ENCODE data around the gene LRRC7.

LRRC7 gene

DNA sequence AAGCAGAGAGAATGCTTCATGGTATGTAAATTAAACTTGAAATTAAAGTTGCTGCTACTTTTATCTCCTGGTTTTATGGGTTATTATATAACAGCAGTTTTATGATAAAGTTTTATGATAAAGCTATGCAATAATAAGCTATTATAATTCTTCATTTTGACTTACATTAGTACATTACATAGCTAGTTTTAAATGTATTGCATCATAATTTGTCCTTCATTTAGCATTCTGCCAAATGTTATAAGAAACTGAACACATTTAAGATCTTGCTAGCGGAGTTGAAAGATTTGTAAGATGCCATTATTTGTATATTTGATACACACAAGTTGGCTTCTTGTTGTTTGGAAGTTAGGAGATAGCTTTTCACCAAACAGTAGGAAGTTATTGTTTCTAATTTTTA, 536.0 kb downstream of the LRRC7 start:
- no peak for TF ChIP-seq CTCF (IDR thresholded peaks at IDR 0.05; ENCODE audit: control insufficient read depth, extremely low read depth, insufficient read depth)
- no peak overlapping the region for H3K4me3 ChIP-seq (ENCODE audit: low read depth, low read length)
- DNase-seq (ENCODE audit: low read depth) = no peak

DNA sequence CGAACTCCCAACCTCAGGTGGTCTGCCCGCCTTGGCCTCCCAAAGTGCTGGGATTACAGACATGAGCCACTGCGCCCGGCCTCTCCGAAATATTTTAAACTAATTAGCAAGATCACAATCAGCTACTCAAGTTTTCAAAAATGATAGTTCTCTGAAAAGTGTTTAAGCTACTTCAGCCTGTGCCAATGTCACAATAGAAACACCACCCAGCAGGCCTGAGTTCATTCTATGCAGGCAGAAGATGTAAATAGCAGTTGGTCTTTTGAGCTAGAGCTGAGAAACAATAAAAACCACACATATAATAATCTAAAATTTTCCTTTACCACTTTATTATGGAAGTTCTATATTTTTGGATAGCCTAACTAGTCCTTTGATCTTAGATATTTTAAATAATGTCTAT, 541.5 kb downstream of the LRRC7 start:
- no peak for DNase-seq (ENCODE audit: low read depth)
- no peak overlapping the region for H3K4me3 ChIP-seq (ENCODE audit: low read depth, low read length)
- TF ChIP-seq CTCF (IDR thresholded peaks at IDR 0.05; ENCODE audit: control insufficient read depth, extremely low read depth, insufficient read depth) = no peak

GRCh38 chr1:70112838-70113237, 545.1 kb downstream of the LRRC7 start:
- TF ChIP-seq CTCF (IDR thresholded peaks at IDR 0.05; ENCODE audit: control insufficient read depth, extremely low read depth, insufficient read depth) = peak; percentile 14; the same call in 1 of the 2 replicates
- no peak overlapping the region for H3K4me3 ChIP-seq (ENCODE audit: low read depth, low read length)
- no peak for DNase-seq (ENCODE audit: low read depth)

GRCh38 chr1:70115315-70115714, 547.6 kb downstream of the LRRC7 start:
- H3K4me3 ChIP-seq (ENCODE audit: low read depth, low read length) = no peak overlapping the region
- no peak for DNase-seq (ENCODE audit: low read depth)
- TF ChIP-seq CTCF (IDR thresholded peaks at IDR 0.05; ENCODE audit: control insufficient read depth, extremely low read depth, insufficient read depth) = no peak

- H3K4me3 ChIP-seq (ENCODE audit: low read depth, low read length) = no peak overlapping the region
- DNase-seq (ENCODE audit: low read depth) = no peak
- TF ChIP-seq CTCF (IDR thresholded peaks at IDR 0.05; ENCODE audit: control insufficient read depth, extremely low read depth, insufficient read depth) = no peak
Measured at GRCh38 chr1:70117046-70117445, 549.3 kb downstream of the LRRC7 start.

- no peak overlapping the region for H3K4me3 ChIP-seq (ENCODE audit: low read depth, low read length)
- TF ChIP-seq CTCF (IDR thresholded peaks at IDR 0.05; ENCODE audit: control insufficient read depth, extremely low read depth, insufficient read depth) = no peak
- no peak for DNase-seq (ENCODE audit: low read depth)
Measured at GRCh38 chr1:70134148-70134547, 566.4 kb downstream of the LRRC7 start.

- DNase-seq (ENCODE audit: low read depth) = no peak
- no peak for TF ChIP-seq CTCF (IDR thresholded peaks at IDR 0.05; ENCODE audit: control insufficient read depth, extremely low read depth, insufficient read depth)
- no peak overlapping the region for H3K4me3 ChIP-seq (ENCODE audit: low read depth, low read length)
Measured at GRCh38 chr1:70140343-70140742, 572.6 kb downstream of the LRRC7 start.
